Transverse colon (tissue), 3 donors: ENCODE data around the gene GNLY.

Experiments used
- CTCF ChIP-seq, 5 experiments: fragments of 200-600 bp in 3 of 5; fragments of 450-650 bp in 2 of 5; sonication (generic) in 3 of 5; IDR thresholded peaks; 1 replicate in 2 of 5; 2 replicates in 3 of 5; pipeline ENCODE4 v1.5.1; 2016 to 2017; ENCODE audit warnings: antibody characterized with exemption in 5 of 5, inconsistent platforms in 3 of 5, mild to moderate bottlenecking in 2 of 5, moderate library complexity in 1 of 5
- EP300 ChIP-seq: sonication (generic); formaldehyde crosslinking; IDR thresholded peaks from one replicate; pipeline ENCODE4 v1.6.1; 2017; ENCODE audit warnings: antibody characterized with exemption, low read depth
- POLR2A ChIP-seq: fragments of 450-650 bp; IDR thresholded peaks from one replicate; pipeline ENCODE4 v1.6.1; 2016; ENCODE audit warnings: antibody characterized with exemption, mild to moderate bottlenecking, moderate library complexity

- TF ChIP-seq CTCF (IDR thresholded peaks at IDR 0.05) (no peak), POLR2A (no peak), EP300 (no peak)
These were observed 26.4 kb downstream of the GNLY start for GRCh38 chr2:85720533-85720932.
